Tibial nerve (tissue), 4 donors: Measurements from ENCODE around the gene MAN1A1. TPM values are rescaled to one million over a fixed set of nuclear protein-coding genes. Genes with fewer than 3 reads are reported as not detected.

ENCODE experiments used
- DNase-seq, 2 donors: peaks; one replicate each; pipeline ENCODE4 v3.0.0-alpha.2; 2019; ENCODE audit warnings: low spot score in 2 of 2
- H3K27ac ChIP-seq, 4 donors: fragments of 200-600 bp; sonication (generic) in 3 of 4; one replicate each; pipeline ENCODE4 v1.5.1; 2017 to 2019; ENCODE audit warnings: mild to moderate bottlenecking in 1 of 4
- H3K27me3 ChIP-seq, 2 donors: fragments of 200-600 bp; sonication (generic) in 1 of 2; one replicate each; pipeline versions ENCODE4 v1.5.1 to v1.6.0; 2017 to 2019
- H3K36me3 ChIP-seq, 3 donors: fragments of 200-600 bp; sonication (generic); one replicate each; pipeline ENCODE4 v1.5.1; 2018 to 2019
- H3K4me1 ChIP-seq, 4 donors: fragments of 200-600 bp; sonication (generic) in 3 of 4; one replicate each; pipeline ENCODE4 v1.5.1; 2017 to 2019
- H3K4me3 ChIP-seq, 4 donors: fragments of 200-600 bp; sonication (generic) in 3 of 4; one replicate each; pipeline ENCODE4 v1.5.1; 2017 to 2019; ENCODE audit warnings: mild to moderate bottlenecking in 1 of 4, moderate library complexity in 1 of 4
- H3K9me3 ChIP-seq, 4 donors: fragments of 200-600 bp; sonication (generic) in 3 of 4; one replicate each; pipeline ENCODE4 v1.5.1; 2017 to 2019
- CTCF ChIP-seq, 5 experiments: fragments of 200-600 bp in 3 of 5; fragments of 450-650 bp in 2 of 5; sonication (generic) in 3 of 5; IDR thresholded peaks; one replicate each; pipeline ENCODE4 v1.5.1; 2016 to 2019; ENCODE audit warnings: antibody characterized with exemption in 5 of 5, mild to moderate bottlenecking in 3 of 5, moderate library complexity in 2 of 5
- EP300 ChIP-seq, 2 donors: sonication (generic); formaldehyde crosslinking; IDR thresholded peaks; one replicate each; pipeline ENCODE4 v1.6.1; 2017; ENCODE audit warnings: antibody characterized with exemption in 2 of 2, mild to moderate bottlenecking in 1 of 2
- POLR2A ChIP-seq, 2 donors: fragments of 450-650 bp; IDR thresholded peaks; one replicate each; pipeline ENCODE4 v1.6.1; 2017; ENCODE audit warnings: antibody characterized with exemption in 2 of 2, mild to moderate bottlenecking in 2 of 2, moderate library complexity in 2 of 2
- WGBS, 2 donors: methylation state at CpG; one replicate each; pipeline ENCODE4 v1.1.5; 2018; 5-methylcytosine and 5-hydroxymethylcytosine counted together
- total RNA-seq, 4 donors: library from RNA; depleted of rRNA; stranded (reverse); fragments of >200 nt; gene quantifications; one replicate each; pipeline ENCODE4 v1.1.0, GENCODE V29; 2016

The MAN1A1 gene
- total RNA-seq, 4 donors from 2014 or later, result 118 to 287 (median 154) TPM

- Histone ChIP-seq H3K27ac (no peak overlapping the region), H3K9me3 (no peaks in the 10 kb centered on the region), H3K4me3 (no peak overlapping the region), H3K36me3 (no peaks in the 10 kb centered on the region), H3K27me3 (no peaks in the 10 kb centered on the region), H3K4me1 (peaks cover 0 to 8% (median 0%) of the 10 kb centered on the region in 4 donors)
- WGBS, 2 donors, result 72 to 83% methylated on average over 5 of the region's 5 CpGs
- DNase-seq, result no peak
- TF ChIP-seq CTCF (IDR thresholded peaks at IDR 0.05), result no peak
- no peak for TF ChIP-seq EP300 (IDR thresholded peaks at IDR 0.05)
- no peak for TF ChIP-seq POLR2A (IDR thresholded peaks at IDR 0.05)
Observed at GRCh38 chr6:119137194-119138072, 212.1 kb downstream of the MAN1A1 start.

- H3K36me3 ChIP-seq, result no peaks in the 10 kb centered on the region
- no peak for DNase-seq
- H3K4me1 ChIP-seq, result peaks cover 0 to 14% (median 0%) of the 10 kb centered on the region in 4 donors
- H3K27ac ChIP-seq, result no peak overlapping the region
- no peak overlapping the region for H3K4me3 ChIP-seq
- TF ChIP-seq POLR2A (IDR thresholded peaks at IDR 0.05), result no peak
- TF ChIP-seq CTCF (IDR thresholded peaks at IDR 0.05), result no peak
- no peak for TF ChIP-seq EP300 (IDR thresholded peaks at IDR 0.05)
- WGBS, 2 donors, result 87 to 90% methylated on average over 2 of the region's 2 CpGs
- H3K27me3 ChIP-seq, result no peaks in the 10 kb centered on the region
- H3K9me3 ChIP-seq, result no peaks in the 10 kb centered on the region
Observed at GRCh38 chr6:119134752-119135151, 214.8 kb downstream of the MAN1A1 start.

- Histone ChIP-seq H3K27ac (no peak overlapping the region), H3K4me1 (peaks cover 0 to 13% (median 0%) of the 10 kb centered on the region in 4 donors), H3K9me3 (no peaks in the 10 kb centered on the region), H3K4me3 (no peak overlapping the region), H3K27me3 (no peaks in the 10 kb centered on the region), H3K36me3 (no peaks in the 10 kb centered on the region)
- no peak for DNase-seq
- WGBS, 2 donors, result 92% methylated on average over 3 of the region's 3 CpGs
- TF ChIP-seq EP300 (IDR thresholded peaks at IDR 0.05) (no peak), POLR2A (IDR thresholded peaks at IDR 0.05) (no peak), CTCF (IDR thresholded peaks at IDR 0.05) (no peak)
Observed at GRCh38 chr6:119133400-119133799, 216.2 kb downstream of the MAN1A1 start.

GRCh38 chr6:119132261-119132981 is 217.1 kb downstream of the MAN1A1 start:
- H3K9me3 ChIP-seq, result no peaks in the 10 kb centered on the region
- no peaks in the 10 kb centered on the region for H3K36me3 ChIP-seq
- H3K27ac ChIP-seq, result no peak overlapping the region
- TF ChIP-seq POLR2A (IDR thresholded peaks at IDR 0.05) (no peak), EP300 (IDR thresholded peaks at IDR 0.05) (no peak), CTCF (IDR thresholded peaks at IDR 0.05) (no peak)
- no peak overlapping the region for H3K4me3 ChIP-seq
- WGBS, 2 donors, result 66 to 77% methylated on average over 6 of the region's 6 CpGs
- H3K4me1 ChIP-seq, result peaks cover 0 to 13% (median 0%) of the 10 kb centered on the region in 4 donors
- no peak for DNase-seq
- no peaks in the 10 kb centered on the region for H3K27me3 ChIP-seq
